ENCODE data around the gene TRAIP.

GRCh38 chr3:49831341-49831740, 25.0 kb downstream of the TRAIP start:
- TF ChIP-seq CTCF (IDR thresholded peaks at IDR 0.05) (no peak), POLR2A (IDR thresholded peaks at IDR 0.05) (no peak)
